GM21619 (cell line): ENCODE results near the gene REEP5.
"Not testable (repeated sequence)": the region's sequence is repeated elsewhere in the genome, so short reads cannot be mapped to it uniquely, and the experiment has no call there.

Experiments used
- ATAC-seq: cut with Tn5 transposase; IDR thresholded peaks from one replicate; pipeline ENCODE4 v1.9.1; 2021; ENCODE audit not compliant: unreplicated experiment

Gene REEP5

DNA sequence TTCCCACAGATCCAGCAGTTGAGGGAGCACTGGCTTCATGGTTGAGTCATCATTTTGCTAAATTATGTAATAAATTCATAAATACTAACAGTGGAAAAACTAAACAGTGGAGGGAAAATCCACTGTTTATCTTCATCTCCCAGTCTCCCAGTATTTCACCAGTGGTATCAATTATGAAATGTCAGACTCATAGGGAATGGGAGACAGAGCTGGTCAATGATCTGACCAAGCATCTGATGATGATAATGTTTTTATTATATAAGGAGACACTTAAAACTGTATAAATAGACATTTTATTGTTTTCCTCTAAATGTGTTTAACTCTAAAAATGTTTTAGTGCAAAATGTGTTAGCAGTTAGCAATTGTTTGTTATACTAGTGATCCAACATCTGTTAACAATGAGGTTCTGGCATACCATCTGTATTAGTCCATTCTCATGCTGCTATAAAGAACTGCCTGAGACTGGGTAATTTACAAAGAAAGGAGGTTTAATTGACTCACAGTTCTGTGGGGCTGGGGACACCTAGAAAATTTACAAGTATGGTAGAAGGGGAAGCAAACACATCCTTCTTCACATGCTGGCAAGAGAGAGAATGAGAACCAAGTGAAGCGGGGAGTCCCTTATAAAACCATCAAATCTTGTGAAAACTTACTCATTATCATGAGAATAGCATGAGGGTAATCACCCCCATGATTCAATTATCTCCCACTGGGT is 11.8 kb upstream of the REEP5 start:
- no peak for ATAC-seq

DNA sequence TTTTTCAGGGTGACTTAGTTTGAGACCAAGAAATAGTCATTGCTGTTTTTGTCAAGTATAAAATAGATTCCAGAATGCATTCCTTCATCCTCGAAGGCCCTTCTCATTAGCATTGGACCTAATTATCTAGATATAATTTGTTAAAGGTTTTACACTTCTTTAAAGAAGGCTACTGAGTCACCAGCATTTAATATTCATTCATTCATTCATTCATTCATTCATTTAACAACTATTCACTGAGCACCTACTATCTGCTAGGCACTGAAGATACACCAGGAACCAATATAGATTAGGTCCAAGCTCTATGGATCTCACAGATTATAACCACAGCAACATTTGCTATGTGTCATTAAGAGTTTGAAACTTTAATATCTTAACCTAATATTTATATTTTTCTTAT is 11.1 kb upstream of the REEP5 start:
- ATAC-seq: no peak

- ATAC-seq: no peak
Observed at GRCh38 chr5:112931473-112931872, 9.4 kb upstream of the REEP5 start.

DNA sequence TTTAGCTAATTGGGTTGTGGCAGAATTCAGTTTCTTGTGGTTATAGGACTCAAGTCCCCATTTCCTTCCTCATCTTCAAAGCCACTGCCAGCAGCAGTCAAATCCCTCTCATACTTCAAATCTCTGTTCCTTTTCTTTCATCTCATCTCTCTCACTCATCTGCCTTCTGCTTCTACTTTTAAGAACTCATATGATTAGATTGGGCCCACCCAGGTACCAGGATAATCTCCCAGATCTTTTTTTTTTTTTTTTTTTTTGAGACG is 8.0 kb upstream of the REEP5 start:
- peak; percentile 42 for ATAC-seq

DNA sequence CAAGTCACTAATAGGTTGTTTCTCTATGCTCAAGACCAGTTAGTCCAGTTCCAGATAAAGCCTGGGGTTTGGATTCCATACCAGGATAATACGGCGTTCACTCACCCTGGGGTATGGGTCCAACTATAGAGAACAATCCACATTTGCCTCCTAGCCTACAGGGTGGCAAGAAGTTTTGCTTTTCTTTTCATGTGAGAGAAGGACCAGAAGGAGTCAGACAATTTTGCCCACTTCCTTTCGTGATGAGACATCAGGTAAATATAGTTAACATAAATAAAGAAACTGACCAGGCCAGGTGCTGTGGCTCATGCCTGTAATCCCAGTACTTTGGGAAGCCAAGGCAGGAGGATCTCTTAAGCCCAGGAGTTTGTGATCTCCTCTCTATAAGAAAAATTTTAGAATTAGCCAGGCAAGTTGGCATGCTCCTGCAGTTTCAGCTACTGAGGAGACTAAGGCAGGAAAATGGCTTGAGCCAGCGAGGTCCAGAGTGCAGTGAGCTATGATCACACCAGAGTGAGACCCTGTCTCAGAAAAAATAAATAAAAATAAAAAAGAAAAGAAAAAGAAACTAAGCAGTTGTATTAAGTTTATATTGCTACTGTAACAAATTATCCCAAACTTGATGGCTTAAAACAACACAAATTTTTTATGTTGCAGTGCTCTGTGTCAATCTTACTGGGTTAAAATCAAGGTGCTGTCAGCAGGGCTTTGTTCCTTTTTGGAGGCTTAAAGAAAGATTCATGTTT is 7.5 kb upstream of the REEP5 start:
- peak; percentile 76 for ATAC-seq

DNA sequence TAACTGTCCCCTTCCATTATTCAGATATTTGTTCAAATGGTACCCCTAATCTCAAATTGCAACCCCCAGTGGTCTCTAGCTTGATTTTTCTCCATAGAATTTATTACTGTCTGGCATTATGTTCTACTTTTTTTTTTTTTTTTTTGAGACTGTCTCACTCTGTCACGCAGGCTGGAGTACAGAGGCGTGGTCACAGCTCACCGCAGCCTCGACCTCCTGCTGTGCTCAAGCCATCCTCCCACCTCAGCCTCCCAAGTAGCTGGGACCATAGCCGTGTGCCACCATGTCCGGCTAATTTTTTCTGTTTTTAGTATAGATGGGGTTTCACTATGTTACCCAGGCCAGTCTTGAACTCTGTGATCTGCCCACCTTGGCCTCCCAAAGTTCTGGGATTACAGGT is 2.0 kb upstream of the REEP5 start:
- no peak for ATAC-seq

DNA sequence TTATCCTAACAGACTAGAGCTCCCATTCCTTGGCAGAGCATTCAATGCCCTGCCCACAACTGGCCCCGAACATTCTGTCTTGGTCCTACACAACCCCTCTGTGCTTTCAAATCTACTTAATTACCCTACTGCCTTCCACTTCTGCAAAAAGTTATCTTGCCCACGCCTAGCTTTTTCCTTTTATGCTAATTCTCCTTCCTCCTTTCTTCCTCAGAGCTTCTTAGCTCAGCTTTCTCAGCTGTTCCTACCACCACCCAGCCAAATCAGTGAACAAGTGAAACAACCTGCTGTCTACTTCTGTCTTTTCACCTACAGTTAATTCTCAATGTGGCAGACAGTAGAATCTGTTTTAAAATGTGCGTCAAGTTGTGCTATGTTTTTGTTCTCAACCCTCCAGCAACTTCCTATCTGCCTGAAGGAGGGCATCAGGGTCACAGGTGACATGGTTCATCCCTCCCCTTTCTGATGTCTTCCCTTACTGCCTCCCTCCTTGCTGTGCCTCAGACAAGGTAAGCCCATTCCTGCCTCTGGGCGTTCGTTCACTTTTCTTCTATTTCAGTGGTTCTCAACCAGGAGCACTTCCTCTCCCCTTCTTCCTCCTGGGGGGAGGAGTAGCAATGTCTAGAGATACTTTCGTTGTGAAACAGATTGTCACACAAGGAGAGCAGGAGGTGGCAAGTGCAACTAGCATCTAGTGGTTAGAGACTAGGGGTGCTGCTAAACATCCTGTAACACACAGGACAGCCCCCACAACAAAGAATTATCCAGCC is 1.3 kb upstream of the REEP5 start:
- ATAC-seq: peak; percentile 47

GRCh38 chr5:112921026-112921832 is 798 bp downstream of the REEP5 start:
- ATAC-seq: peak; percentile 34

DNA sequence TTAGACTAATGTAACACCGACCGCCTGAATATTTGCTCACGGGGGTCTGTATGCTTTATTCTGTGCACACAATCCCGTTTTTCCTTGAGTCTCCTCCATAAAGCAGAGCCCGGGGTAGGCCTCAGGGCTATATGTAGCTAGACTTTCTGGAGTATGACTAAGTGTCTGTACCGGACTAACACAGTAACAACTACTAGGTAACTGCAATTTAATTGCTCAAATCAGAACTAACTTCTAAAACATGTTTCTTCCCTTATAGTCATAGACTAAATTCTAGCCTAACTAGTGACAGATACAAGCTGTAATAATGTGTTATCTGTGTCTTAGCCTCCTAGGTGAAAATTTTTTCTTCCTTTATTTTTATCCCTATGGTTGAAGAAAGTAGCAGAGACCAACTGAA is 2.1 kb downstream of the REEP5 start:
- no peak for ATAC-seq

GRCh38 chr5:112918679-112919078 is 3.3 kb downstream of the REEP5 start:
- no peak for ATAC-seq

DNA sequence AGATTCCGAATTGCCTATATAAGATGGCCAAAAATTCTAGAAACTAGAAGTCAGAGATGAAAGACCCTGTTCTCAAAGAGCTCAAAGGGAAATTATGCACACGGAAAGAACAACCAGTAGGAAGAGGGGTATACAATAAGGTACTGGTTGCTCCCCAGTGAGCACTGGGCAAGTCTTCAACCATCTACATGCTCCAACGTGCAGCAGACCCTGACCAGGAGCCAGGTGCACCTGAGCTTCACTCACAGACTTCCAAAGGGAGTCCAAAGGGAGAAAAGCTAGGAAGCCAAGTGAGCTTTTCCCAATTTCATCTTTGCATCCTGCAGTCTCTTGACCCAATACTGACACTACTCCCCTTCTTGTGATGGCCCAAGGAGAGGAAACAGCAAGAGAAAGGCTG is 3.9 kb downstream of the REEP5 start:
- no peak for ATAC-seq

DNA sequence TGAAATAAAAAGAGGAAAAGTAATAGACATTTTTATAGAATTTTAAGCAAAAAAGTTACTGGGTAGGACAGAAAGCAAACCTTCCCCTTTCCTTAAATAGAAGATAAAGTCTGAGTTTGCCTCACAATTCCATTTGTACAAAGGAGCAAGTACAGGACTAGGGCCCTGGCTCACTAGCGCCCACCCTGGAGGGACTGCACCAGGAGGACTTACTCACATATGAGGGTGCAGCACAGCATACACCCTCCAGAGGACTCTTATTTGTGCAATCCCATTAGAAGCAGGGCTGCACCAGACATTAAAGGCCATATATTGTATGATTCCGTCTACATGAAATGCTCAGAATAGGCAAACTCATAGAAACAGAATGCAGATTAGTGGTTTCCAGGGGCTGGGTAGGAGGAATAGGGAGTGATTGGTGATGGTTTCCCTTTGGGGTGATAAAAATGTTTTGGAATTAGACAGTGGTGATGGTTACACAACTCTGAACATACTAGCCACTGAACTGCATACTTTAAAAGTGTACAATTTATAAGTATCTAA is 4.5 kb downstream of the REEP5 start:
- ATAC-seq: no peak

DNA sequence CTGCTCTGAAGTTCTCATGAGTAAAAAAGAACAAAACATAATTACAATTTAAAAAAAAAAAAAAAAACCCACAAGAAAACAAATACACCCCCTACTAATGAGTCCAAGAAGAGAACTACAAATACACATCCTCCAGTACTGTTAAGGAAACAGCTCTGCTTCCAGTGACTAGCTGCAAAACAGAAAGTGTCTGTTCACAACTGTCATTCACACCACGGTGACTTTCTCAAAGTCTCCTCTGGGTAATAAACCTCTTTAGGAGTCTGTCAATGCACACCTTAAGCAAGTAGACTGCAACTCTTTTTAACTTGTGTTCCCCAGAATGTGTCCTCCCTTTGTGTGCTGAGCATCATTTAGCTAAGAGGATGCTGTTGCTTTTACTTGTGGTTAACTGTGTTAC is 6.2 kb downstream of the REEP5 start:
- ATAC-seq: peak; percentile 53

DNA sequence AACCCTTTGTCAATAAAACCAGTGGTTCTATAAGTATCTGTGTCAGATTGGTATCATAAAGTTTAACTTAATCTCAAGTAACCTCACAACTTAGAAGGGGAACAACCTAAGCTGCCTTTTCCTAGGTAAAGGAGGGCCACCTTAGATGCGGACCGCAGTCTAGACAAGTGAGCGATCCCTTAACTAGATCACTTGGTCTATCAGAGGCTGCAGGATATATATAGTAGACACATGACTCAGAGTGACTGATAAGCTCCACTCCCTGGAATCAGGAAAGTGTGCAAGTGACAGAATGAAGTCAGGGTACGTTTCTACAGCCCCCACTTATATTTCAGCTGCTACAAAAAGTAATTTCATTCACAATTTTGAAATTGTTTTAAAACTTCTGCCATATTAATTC is 7.4 kb downstream of the REEP5 start:
- no peak for ATAC-seq

- no peak for ATAC-seq
Observed at GRCh38 chr5:112910529-112910928, 11.5 kb downstream of the REEP5 start.

DNA sequence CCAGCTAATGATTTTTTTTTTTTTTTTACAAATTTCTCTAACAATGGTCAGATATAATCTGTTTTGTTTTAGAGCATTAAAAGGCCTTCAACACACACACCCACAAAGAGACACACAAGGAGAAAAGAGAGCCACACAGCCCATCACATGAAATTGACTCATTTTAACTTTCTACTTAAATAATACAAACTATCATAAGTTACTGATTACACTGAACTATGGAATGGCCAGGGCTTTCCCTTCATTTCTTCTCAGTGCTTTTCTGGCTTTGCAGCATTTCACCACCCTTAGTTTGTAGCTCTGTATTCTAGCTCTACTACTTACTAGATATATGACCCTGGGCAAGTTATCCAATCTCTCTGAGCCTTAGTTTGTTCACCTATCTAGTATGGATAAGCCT is 13.2 kb downstream of the REEP5 start:
- ATAC-seq: no peak

- ATAC-seq: no peak
Observed at GRCh38 chr5:112907166-112907631, 14.8 kb downstream of the REEP5 start.

DNA sequence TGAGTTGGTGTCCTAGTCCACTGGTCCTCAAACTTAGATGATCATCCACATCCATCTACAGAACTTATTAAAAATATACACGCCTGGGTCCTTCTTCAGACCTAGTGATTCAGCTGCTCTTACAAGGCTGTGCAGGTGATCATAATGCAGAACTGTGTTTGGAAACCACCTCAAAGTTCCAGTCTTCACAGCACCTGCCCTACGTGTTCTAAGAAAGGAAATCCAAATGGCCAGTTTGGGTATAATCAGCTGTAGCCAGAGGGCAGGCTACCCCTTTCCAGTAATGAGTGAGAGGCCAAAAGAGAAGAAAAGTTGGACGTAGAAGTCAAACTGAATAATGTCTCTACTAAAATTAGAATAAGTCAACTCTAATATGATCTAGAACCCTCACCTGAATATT is 15.4 kb downstream of the REEP5 start:
- no peak for ATAC-seq

DNA sequence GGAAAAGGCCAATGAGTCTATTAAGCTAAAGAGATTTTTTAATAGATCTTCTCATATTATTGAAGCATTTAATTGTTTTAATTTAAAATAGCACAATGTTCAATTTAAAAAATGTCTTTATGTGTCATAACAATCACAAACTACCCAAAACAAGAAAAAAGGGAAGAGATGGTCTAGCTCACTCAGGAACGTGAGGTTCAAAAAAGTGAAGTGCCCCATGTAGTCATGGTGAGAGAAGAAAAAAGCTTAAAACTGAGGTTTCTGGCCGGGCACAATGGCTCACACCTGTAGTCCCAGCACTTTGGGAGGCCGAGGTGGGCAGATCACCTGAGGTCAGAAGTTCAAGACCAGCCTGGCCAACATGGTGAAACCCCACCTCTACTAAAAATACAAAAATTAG is 17.0 kb downstream of the REEP5 start:
- ATAC-seq: not testable (repeated sequence)

DNA sequence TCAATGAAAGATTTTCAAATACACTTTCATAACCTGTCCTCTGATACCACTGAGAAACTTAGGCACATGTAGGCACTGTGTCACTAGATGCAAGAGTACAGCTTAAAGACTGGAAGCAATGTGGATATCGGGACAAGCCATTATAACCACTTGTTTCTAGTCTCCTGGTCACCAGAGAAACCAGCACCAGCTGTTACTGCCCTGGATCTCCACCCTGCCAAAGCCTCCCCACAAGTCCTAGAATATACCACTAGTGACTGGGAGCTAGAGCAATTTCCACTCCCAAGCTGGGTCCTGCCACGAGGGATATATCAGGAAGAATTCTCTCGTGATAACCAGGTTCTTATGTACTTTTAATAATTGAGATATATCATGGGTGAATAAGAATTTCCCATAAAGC is 19.5 kb downstream of the REEP5 start:
- no peak for ATAC-seq

DNA sequence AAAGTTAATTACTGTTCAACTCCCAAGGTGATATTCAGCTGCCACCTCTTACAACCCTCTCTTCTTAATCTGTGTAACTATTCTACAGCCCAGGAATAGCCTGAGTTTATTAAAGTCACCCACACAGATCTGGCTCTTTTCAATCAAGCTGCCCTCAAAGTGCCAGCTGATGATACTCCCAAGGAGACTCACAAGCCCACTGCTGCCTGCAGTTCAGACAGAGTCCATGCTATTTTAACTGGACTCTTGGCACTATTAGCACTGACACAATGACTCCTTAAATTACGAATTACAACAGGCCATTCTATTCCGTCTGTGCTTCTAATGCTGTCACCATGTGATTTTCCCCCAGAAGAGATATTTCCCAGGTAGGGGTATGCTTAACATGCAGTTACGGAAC is 26.3 kb downstream of the REEP5 start:
- ATAC-seq: no peak
